Fibroblast of villous mesenchyme (primary cell): ENCODE data around the gene TFB1M. TPM values are rescaled to one million over a fixed set of nuclear protein-coding genes. Genes with fewer than 3 reads are reported as not detected.
"Not testable (repeated sequence)": the region's sequence is repeated elsewhere in the genome, so short reads cannot be mapped to it uniquely, and the experiment has no call there.

Experiments used
- DNase-seq: peaks from one replicate; pipeline ENCODE4 v3.0.0-alpha.2; 2010; ENCODE audit warnings: low read depth
- H3K4me3 ChIP-seq: 2 replicates; pipeline ENCODE4 v1.5.1; 2011; ENCODE audit warnings: low read depth, mild to moderate bottlenecking, low read length
- CTCF ChIP-seq: IDR thresholded peaks from 2 replicates; pipeline ENCODE4 v1.5.1; 2012; ENCODE audit warnings: low read depth, mild to moderate bottlenecking, low read length; ENCODE audit not compliant: insufficient read depth
- total RNA-seq: library from RNA; depleted of rRNA; stranded (reverse); fragments of >200 nt; gene quantifications from 2 replicates; pipeline ENCODE4 v1.2.3, GENCODE V29; 2012

Gene TFB1M
- total RNA-seq, 1 donor, result 29.8 TPM

- TF ChIP-seq CTCF, result no peak
These were observed 80.1 kb downstream of the TFB1M start for GRCh38 chr6:155234167-155234566.

GRCh38 chr6:155232848-155233247 is 81.4 kb downstream of the TFB1M start:
- no peak for TF ChIP-seq CTCF
- DNase-seq, result no peak
- no peak overlapping the region for H3K4me3 ChIP-seq

More at GRCh38 chr6:155234167-155234566, 80.1 kb downstream of the TFB1M start:
- DNase-seq, result no peak
- no peak overlapping the region for H3K4me3 ChIP-seq

GRCh38 chr6:155230975-155231374 is 83.3 kb downstream of the TFB1M start:
- not testable (repeated sequence) for H3K4me3 ChIP-seq, DNase-seq

- no peak overlapping the region for H3K4me3 ChIP-seq
- no peak for TF ChIP-seq CTCF
These were observed 85.6 kb downstream of the TFB1M start for GRCh38 chr6:155228546-155229166.

GRCh38 chr6:155227046-155227445 is 87.2 kb downstream of the TFB1M start:
- DNase-seq, result no peak
- TF ChIP-seq CTCF, result no peak

More at GRCh38 chr6:155228546-155229166, 85.6 kb downstream of the TFB1M start:
- DNase-seq, result peak; percentile 32

GRCh38 chr6:155224618-155225017 is 89.7 kb downstream of the TFB1M start:
- no peak for TF ChIP-seq CTCF
- no peak overlapping the region for H3K4me3 ChIP-seq
- DNase-seq, result no peak

More at GRCh38 chr6:155227046-155227445, 87.2 kb downstream of the TFB1M start:
- H3K4me3 ChIP-seq, result no peak overlapping the region

GRCh38 chr6:155223646-155224451 is 90.4 kb downstream of the TFB1M start:
- no peak overlapping the region for H3K4me3 ChIP-seq
- DNase-seq, result peak; percentile 83
- TF ChIP-seq CTCF, result no peak
